Activated naive CD8-positive, alpha-beta T cell treated with anti-CD3 and anti-CD28 coated beads, Interleukin-2, amount 10 ng/mL, durations not matched to agents 7 days and 5 days (primary cell): ENCODE data around the gene ZNF620. TPM values are rescaled to one million over a fixed set of nuclear protein-coding genes. Genes with fewer than 3 reads are reported as not detected.

Source experiments
- ATAC-seq: fragments of 150-1000 bp; cut with Tn5 transposase; one replicate; pipeline ENCODE4 v1.10.0; 2021; ENCODE audit warnings: low read depth, moderate library complexity
- POLR2A ChIA-PET: fragments of 350-600 bp; sonication (Branson Sonifier 250); formaldehyde crosslinking; loops from one replicate; lab custom pipeline; 2021; ENCODE audit warnings: antibody characterized with exemption; lab: Charles Lee
- DNase-seq: peaks from one replicate; pipeline ENCODE4 v3.0.0; 2021
- H3K27ac Mint-ChIP-seq: one replicate; pipeline ENCODE4 v1.8.0; 2022; ENCODE audit warnings: mild to moderate bottlenecking, mixed read lengths
- H3K27me3 Mint-ChIP-seq: one replicate; pipeline ENCODE4 v1.8.0; 2022; ENCODE audit warnings: mild to moderate bottlenecking, moderate library complexity, mixed read lengths
- H3K36me3 Mint-ChIP-seq: one replicate; pipeline ENCODE4 v1.8.0; 2021; ENCODE audit warnings: mild to moderate bottlenecking, mixed read lengths
- H3K4me1 Mint-ChIP-seq: one replicate; pipeline ENCODE4 v1.8.0; 2021; ENCODE audit warnings: mixed read lengths
- H3K4me3 Mint-ChIP-seq: one replicate; pipeline ENCODE4 v1.8.0; 2022; ENCODE audit warnings: mild to moderate bottlenecking, moderate library complexity, mixed read lengths
- H3K9me3 Mint-ChIP-seq: one replicate; pipeline ENCODE4 v1.8.0; 2021; ENCODE audit warnings: mixed read lengths
- total RNA-seq, 2 experiments: library from RNA; stranded (reverse); gene quantifications; one replicate each; pipeline ENCODE4 v1.2.3, GENCODE V29; 2021

ZNF620 gene
- total RNA-seq, 2 experiments from 2014 or later: 4.5 to 7.2 TPM

- POLR2A ChIA-PET: no interaction called here
Observed at GRCh38 chr3:40516201-40516600, 10.4 kb downstream of the ZNF620 start.

GRCh38 chr3:40518067-40518466 is 12.2 kb downstream of the ZNF620 start:
- Mint-ChIP-seq H3K4me3 (no peak overlapping the region), H3K36me3 (peaks cover 15% of the 10 kb centered on the region), H3K27me3 (no peaks in the 10 kb centered on the region), H3K4me1 (peaks cover 3% of the 10 kb centered on the region), H3K9me3 (no peaks in the 10 kb centered on the region), H3K27ac (no peak overlapping the region)
- DNase-seq (no peak), ATAC-seq (no peak)
- POLR2A ChIA-PET: interaction anchor here (0.7 kb wide), 1 partner anchor 65 kb away, joined by 3 read pairs; no protein-coding TSS in a partner anchor

More at GRCh38 chr3:40516201-40516600, 10.4 kb downstream of the ZNF620 start:
- Mint-ChIP-seq H3K9me3 (no peaks in the 10 kb centered on the region), H3K4me1 (no peaks in the 10 kb centered on the region), H3K27me3 (no peaks in the 10 kb centered on the region), H3K4me3 (no peak overlapping the region), H3K27ac (no peak overlapping the region), H3K36me3 (peaks cover 14% of the 10 kb centered on the region)
- ATAC-seq (no peak), DNase-seq (no peak)

DNA sequence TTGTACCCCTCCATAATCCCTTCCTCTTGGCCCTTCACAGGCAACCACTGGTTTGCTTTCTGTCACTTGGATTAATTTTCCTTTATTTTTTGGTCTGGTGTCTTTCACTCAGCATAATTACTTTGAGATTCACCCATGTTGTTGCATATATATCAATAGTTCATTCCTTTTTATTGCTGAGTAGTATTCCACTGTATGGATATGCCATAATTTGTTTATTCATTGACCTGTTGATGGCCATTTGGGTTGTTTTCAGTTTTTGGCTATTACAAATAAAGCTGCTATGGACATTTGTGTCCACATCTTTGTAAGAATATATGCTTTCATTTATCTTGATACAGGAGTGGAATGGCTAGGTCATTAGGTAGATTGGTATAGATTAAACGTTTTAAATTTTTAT is 13.0 kb downstream of the ZNF620 start:
- peaks cover 14% of the 10 kb centered on the region for H3K36me3 Mint-ChIP-seq
- H3K4me3 Mint-ChIP-seq: no peak overlapping the region
- DNase-seq (no peak), ATAC-seq (no peak)
- no peaks in the 10 kb centered on the region for H3K9me3 Mint-ChIP-seq
- H3K27ac Mint-ChIP-seq: no peak overlapping the region
- POLR2A ChIA-PET: no interaction called here
- no peaks in the 10 kb centered on the region for H3K27me3 Mint-ChIP-seq
- peaks cover 7% of the 10 kb centered on the region for H3K4me1 Mint-ChIP-seq

DNA sequence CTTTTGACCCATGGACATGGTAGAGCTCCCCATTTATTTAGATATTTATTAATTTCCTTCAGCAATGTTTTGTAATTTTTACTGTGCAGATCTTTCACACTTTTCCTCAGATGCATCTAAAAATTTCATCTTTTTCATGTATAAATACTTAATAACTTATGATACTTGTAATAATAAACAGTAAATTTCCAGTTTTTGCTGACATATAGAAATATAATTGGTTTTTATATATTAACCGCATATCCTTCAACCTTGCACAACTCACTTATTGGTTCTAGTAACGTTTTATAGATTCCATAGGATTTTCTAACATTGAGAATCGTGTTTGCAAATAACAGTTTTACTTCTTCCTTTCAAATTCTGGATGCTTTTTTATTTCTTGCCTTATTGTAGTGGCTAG is 15.4 kb downstream of the ZNF620 start:
- no peaks in the 10 kb centered on the region for H3K27me3 Mint-ChIP-seq
- peaks cover 18% of the 10 kb centered on the region for H3K4me1 Mint-ChIP-seq
- no peak for ATAC-seq
- no peak for DNase-seq
- peaks cover 7% of the 10 kb centered on the region for H3K36me3 Mint-ChIP-seq
- H3K4me3 Mint-ChIP-seq: no peak overlapping the region
- H3K9me3 Mint-ChIP-seq: no peaks in the 10 kb centered on the region
- POLR2A ChIA-PET: interaction anchor here (1.0 to 2.0 kb wide), 2 partner anchors 15 to 68 kb away, joined by 3 to 10 read pairs; partner anchors contain the start of gene ZNF620
- no peak overlapping the region for H3K27ac Mint-ChIP-seq

GRCh38 chr3:40523781-40524180 is 17.9 kb downstream of the ZNF620 start:
- Mint-ChIP-seq H3K27me3 (no peaks in the 10 kb centered on the region), H3K27ac (no peak overlapping the region), H3K36me3 (peaks cover 21% of the 10 kb centered on the region), H3K4me3 (peak overlapping the region; percentile 92), H3K9me3 (peaks cover 2% of the 10 kb centered on the region), H3K4me1 (peaks cover 30% of the 10 kb centered on the region)
- ATAC-seq (no peak), DNase-seq (no peak)
- POLR2A ChIA-PET: interaction anchor here (0.6 to 3.9 kb wide), 11 partner anchors 9 to 1427 kb away, joined by 3 to 25 read pairs (median 7); partner anchors contain the start of genes CTNNB1, EIF1B, RPL14 and ZNF619

GRCh38 chr3:40524222-40524567 is 18.4 kb downstream of the ZNF620 start:
- DNase-seq (no peak), ATAC-seq (peak; percentile 23)
- peak overlapping the region; percentile 92 for H3K4me3 Mint-ChIP-seq
- peak overlapping the region; percentile 79 for H3K27ac Mint-ChIP-seq
- POLR2A ChIA-PET: interaction anchor here (0.6 to 3.9 kb wide), 10 partner anchors 18 to 1427 kb away, joined by 3 to 25 read pairs (median 8); partner anchors contain the start of genes CTNNB1, EIF1B, RPL14 and ZNF619
- peaks cover 24% of the 10 kb centered on the region for H3K36me3 Mint-ChIP-seq
- peaks cover 2% of the 10 kb centered on the region for H3K9me3 Mint-ChIP-seq
- peaks cover 32% of the 10 kb centered on the region for H3K4me1 Mint-ChIP-seq
- no peaks in the 10 kb centered on the region for H3K27me3 Mint-ChIP-seq

GRCh38 chr3:40524568-40525285 is 18.9 kb downstream of the ZNF620 start, which contains the start of gene ZNF621:
ZNF621 (plus strand) TSS chr3:40524960; CDS start chr3:40525841, 881 bp downstream.
- H3K4me1 Mint-ChIP-seq: peaks cover 32% of the 10 kb centered on the region
- H3K27ac Mint-ChIP-seq: peak within 1 kb of the TSS; percentile 97
- POLR2A ChIA-PET: interaction anchor here (1.3 to 3.9 kb wide), 8 partner anchors 19 to 675 kb away, joined by 3 to 25 read pairs (median 11); partner anchors contain the start of genes CTNNB1, EIF1B, RPL14 and ZNF619
- peaks cover 28% of the 10 kb centered on the region for H3K36me3 Mint-ChIP-seq
- H3K4me3 Mint-ChIP-seq: peak within 1 kb of the TSS; percentile 92
- H3K9me3 Mint-ChIP-seq: peaks cover 2% of the 10 kb centered on the region
- DNase-seq (peak; percentile 92), ATAC-seq (peak; percentile 95)
- no peaks in the 10 kb centered on the region for H3K27me3 Mint-ChIP-seq

GRCh38 chr3:40528426-40528825 is 22.6 kb downstream of the ZNF620 start:
- H3K9me3 Mint-ChIP-seq: peaks cover 11% of the 10 kb centered on the region
- DNase-seq: no peak
- no peaks in the 10 kb centered on the region for H3K27me3 Mint-ChIP-seq
- H3K27ac Mint-ChIP-seq: no peak overlapping the region
- POLR2A ChIA-PET: no interaction called here
- peaks cover 28% of the 10 kb centered on the region for H3K4me1 Mint-ChIP-seq
- no peak for ATAC-seq
- no peak overlapping the region for H3K4me3 Mint-ChIP-seq
- peaks cover 61% of the 10 kb centered on the region for H3K36me3 Mint-ChIP-seq

DNA sequence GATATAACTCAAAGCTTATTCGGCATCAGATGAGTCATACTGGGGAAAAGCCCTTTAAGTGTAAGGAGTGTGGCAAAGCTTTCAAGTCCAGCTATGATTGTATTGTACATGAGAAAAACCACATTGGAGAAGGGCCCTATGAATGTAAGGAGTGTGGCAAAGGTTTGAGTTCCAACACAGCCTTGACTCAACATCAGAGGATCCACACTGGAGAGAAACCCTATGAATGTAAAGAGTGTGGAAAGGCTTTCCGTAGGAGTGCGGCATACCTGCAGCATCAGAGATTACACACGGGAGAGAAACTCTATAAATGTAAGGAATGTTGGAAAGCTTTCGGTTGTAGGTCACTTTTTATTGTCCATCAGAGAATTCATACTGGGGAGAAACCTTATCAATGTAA is 26.4 kb downstream of the ZNF620 start:
- no peak for DNase-seq
- ATAC-seq: no peak
- POLR2A ChIA-PET: interaction anchor here (1.2 kb wide), 1 partner anchor 9 kb away, joined by 3 read pairs; no protein-coding TSS in a partner anchor
- H3K27ac Mint-ChIP-seq: no peak overlapping the region
- no peaks in the 10 kb centered on the region for H3K27me3 Mint-ChIP-seq
- peaks cover 87% of the 10 kb centered on the region for H3K36me3 Mint-ChIP-seq
- H3K9me3 Mint-ChIP-seq: peaks cover 24% of the 10 kb centered on the region
- H3K4me3 Mint-ChIP-seq: no peak overlapping the region
- peaks cover 11% of the 10 kb centered on the region for H3K4me1 Mint-ChIP-seq

DNA sequence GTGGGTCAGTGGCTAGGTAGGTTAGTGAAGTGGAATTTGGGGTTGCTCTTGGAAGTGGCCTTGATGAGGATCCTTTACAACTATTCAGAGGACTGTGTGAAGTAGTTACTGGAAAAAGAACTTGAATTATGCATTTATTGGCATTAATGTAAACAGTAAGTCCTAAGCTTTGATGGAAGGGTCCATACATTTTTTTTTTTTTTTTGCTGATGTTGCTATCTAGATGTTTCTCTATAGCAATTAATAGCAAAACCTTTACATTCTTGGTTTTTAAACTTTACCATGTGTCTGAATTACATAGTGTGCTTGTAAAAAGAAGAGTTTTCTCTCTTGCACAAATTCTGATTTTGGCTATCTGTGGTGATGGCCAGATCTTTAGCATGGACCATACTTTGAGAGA is 28.4 kb downstream of the ZNF620 start:
- H3K4me1 Mint-ChIP-seq: no peaks in the 10 kb centered on the region
- POLR2A ChIA-PET: no interaction called here
- no peak overlapping the region for H3K4me3 Mint-ChIP-seq
- DNase-seq (no peak), ATAC-seq (no peak)
- H3K27me3 Mint-ChIP-seq: no peaks in the 10 kb centered on the region
- H3K27ac Mint-ChIP-seq: no peak overlapping the region
- peaks cover 32% of the 10 kb centered on the region for H3K9me3 Mint-ChIP-seq
- peaks cover 87% of the 10 kb centered on the region for H3K36me3 Mint-ChIP-seq

- H3K36me3 Mint-ChIP-seq: no peaks in the 10 kb centered on the region
- no peak overlapping the region for H3K4me3 Mint-ChIP-seq
- H3K4me1 Mint-ChIP-seq: peaks cover 1% of the 10 kb centered on the region
- H3K9me3 Mint-ChIP-seq: peaks cover 10% of the 10 kb centered on the region
- POLR2A ChIA-PET: no interaction called here
- DNase-seq (no peak), ATAC-seq (no peak)
- no peak overlapping the region for H3K27ac Mint-ChIP-seq
- no peaks in the 10 kb centered on the region for H3K27me3 Mint-ChIP-seq
Observed at GRCh38 chr3:40546816-40547215, 41.0 kb downstream of the ZNF620 start.

DNA sequence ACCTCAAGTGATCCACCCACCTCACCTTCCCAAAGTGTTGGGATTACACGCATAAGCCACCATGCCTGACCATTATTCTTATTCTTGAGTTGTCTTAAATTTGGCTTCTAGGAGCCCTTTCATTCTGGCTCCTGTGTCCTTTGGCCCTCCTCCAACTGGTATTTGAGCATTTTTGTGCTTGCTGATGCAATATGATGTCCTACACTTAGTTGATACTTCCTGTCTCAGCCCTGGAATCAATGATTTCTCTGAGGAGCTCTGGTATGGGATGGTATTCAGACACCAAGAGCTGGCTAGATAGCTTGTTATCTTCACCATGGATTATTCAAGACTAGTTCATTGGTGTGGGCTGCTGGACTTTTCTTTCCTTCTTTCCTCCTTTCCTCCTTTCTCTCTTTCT is 44.3 kb downstream of the ZNF620 start:
- ATAC-seq (no peak), DNase-seq (no peak)
- Mint-ChIP-seq H3K27ac (no peak overlapping the region), H3K9me3 (peaks cover 10% of the 10 kb centered on the region), H3K4me1 (peaks cover 1% of the 10 kb centered on the region), H3K36me3 (no peaks in the 10 kb centered on the region), H3K27me3 (peaks cover 3% of the 10 kb centered on the region), H3K4me3 (no peak overlapping the region)
- POLR2A ChIA-PET: no interaction called here

DNA sequence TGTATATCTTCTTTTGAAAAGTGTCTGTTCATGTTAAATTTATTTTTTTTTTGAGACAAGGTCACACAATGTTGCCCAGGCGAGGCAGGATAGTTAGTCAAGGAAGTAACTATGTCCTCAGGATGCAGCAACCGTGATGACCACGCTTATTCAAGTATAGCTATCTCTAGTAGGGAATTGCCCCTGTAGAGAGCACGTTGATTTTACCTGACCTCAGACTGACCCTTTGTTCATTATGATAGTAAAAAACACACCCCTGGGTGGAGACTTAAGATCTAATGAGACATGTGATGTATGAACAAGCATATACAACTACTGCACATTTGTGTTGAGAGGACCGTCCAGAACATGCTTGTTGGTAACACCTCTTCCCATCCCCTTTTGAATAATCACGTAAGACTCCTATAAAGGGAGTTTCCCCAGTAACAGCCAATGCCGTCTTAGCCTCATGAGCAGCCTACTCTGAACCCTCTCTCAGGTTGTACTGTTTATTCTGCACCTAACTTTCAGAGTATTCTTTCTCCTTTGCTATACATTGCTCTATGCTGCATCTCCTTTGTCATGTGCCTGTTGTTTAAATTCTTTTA is 51.8 kb downstream of the ZNF620 start:
- no peak overlapping the region for H3K4me3 Mint-ChIP-seq
- H3K27ac Mint-ChIP-seq: no peak overlapping the region
- peaks cover 3% of the 10 kb centered on the region for H3K27me3 Mint-ChIP-seq
- H3K9me3 Mint-ChIP-seq: peaks cover 6% of the 10 kb centered on the region
- no peaks in the 10 kb centered on the region for H3K4me1 Mint-ChIP-seq
- no peak for DNase-seq
- POLR2A ChIA-PET: no interaction called here
- ATAC-seq: no peak
- no peaks in the 10 kb centered on the region for H3K36me3 Mint-ChIP-seq
